MCF 10A (cell line): ENCODE measurements around the gene KCNC1. TPM values are rescaled to one million over a fixed set of nuclear protein-coding genes. Genes with fewer than 3 reads are reported as not detected.

Source experiments
- BruUV-seq: library from RNA; stranded (reverse); fragments of 400-500 nt; replicated peaks from 2 replicates; lab custom pipeline; 2021; lab: Mats Ljungman, UMichigan
- CTCF ChIA-PET: fragments of 300-600 bp; sonication (Branson Sonifier 250); formaldehyde crosslinking; extraction: SDS; loops from one replicate; lab custom pipeline; 2021; ENCODE audit warnings: antibody characterized with exemption, inconsistent platforms; lab: Yijun Ruan, JAX
- POLR2A ChIA-PET: fragments of 300-600, 350-650 bp; sonication (Branson Sonifier 250); formaldehyde crosslinking; extraction: SDS; loops from one replicate; lab custom pipeline; 2020; ENCODE audit warnings: antibody characterized with exemption, inconsistent platforms; lab: Yijun Ruan, JAX
- DNase-seq: peaks from one replicate; pipeline ENCODE4 v3.0.0-alpha.2; 2018; ENCODE audit not compliant: unreplicated experiment
- H3K27ac Mint-ChIP-seq: one replicate; pipeline ENCODE4 v1.8.0; 2022; ENCODE audit warnings: mild to moderate bottlenecking, low read depth, mixed read lengths; ENCODE audit not compliant: unreplicated experiment
- H3K27me3 Mint-ChIP-seq: one replicate; pipeline ENCODE4 v1.8.0; 2022; ENCODE audit warnings: mixed read lengths; ENCODE audit not compliant: insufficient read depth, unreplicated experiment
- H3K36me3 Mint-ChIP-seq: one replicate; pipeline ENCODE4 v1.8.0; 2022; ENCODE audit warnings: mild to moderate bottlenecking, moderate library complexity, mixed read lengths; ENCODE audit not compliant: insufficient read depth, unreplicated experiment
- H3K4me1 Mint-ChIP-seq: one replicate; pipeline ENCODE4 v1.8.0; 2022; ENCODE audit warnings: mixed read lengths; ENCODE audit not compliant: insufficient read depth, unreplicated experiment
- H3K4me3 Mint-ChIP-seq: one replicate; pipeline ENCODE4 v1.8.0; 2022; ENCODE audit warnings: mild to moderate bottlenecking, moderate library complexity, mixed read lengths; ENCODE audit not compliant: unreplicated experiment
- H3K9me3 Mint-ChIP-seq: one replicate; pipeline ENCODE4 v1.8.0; 2022; ENCODE audit warnings: mixed read lengths; ENCODE audit not compliant: unreplicated experiment
- intact Hi-C: fragments of 100-400 bp; cut with micrococcal nuclease; formaldehyde crosslinking; loops from 2 replicates; pipeline ENCODE4 v1.14.1; 2022
- total RNA-seq: library from RNA; stranded (reverse); gene quantifications from 2 replicates; pipeline ENCODE4 v1.2.3, GENCODE V29; 2022
- TF ChIP-seq, protein P1 (sequence below): fragments of 200-600 bp; IDR thresholded peaks from one replicate; pipeline ENCODE4 v1.8.0; 2022; ENCODE audit warnings: antibody characterized with exemption, mild to moderate bottlenecking; ENCODE audit not compliant: unreplicated experiment

KCNC1 gene
- total RNA-seq, 1 experiment from 2014 or later: not detected

DNA sequence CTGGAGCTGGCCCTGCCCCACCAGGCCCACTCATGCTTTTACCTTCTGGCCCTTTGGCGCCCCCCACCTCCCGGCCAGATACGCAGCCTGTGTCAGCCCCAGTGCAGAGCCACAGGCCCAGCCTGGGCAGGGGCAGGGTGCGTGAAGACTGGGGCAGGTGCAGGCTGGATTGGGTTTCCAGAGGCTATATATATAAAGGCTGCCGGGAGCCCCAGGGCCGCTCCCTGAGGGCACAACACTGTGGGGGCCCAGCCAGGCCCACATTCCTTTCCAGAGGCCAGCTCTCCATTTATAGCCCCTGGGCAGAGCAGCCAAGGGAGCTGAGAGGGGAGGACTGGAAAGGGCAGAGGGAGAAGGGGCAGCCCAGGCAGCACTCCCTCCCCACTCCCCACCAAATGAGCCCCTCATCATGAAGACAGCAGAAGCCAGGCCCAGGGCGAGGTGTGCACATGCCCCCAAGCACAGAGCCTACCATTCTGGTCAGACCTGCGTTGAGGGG, 20.2 kb upstream of the KCNC1 start:
- ChIA-PET CTCF (no interaction called here), POLR2A (interaction anchor here (0.7 kb wide), 1 partner anchor 84 kb away, joined by 3 read pairs; no protein-coding TSS in a partner anchor)
- BruUV-seq: no TSS peak
- H3K4me1 Mint-ChIP-seq: no peaks in the 10 kb centered on the region
- DNase-seq: no peak
- H3K27me3 Mint-ChIP-seq: peaks cover 10% of the 10 kb centered on the region
- intact Hi-C loops: no loop called here
- H3K4me3 Mint-ChIP-seq: no peak overlapping the region
- TF ChIP-seq, protein P1, sequence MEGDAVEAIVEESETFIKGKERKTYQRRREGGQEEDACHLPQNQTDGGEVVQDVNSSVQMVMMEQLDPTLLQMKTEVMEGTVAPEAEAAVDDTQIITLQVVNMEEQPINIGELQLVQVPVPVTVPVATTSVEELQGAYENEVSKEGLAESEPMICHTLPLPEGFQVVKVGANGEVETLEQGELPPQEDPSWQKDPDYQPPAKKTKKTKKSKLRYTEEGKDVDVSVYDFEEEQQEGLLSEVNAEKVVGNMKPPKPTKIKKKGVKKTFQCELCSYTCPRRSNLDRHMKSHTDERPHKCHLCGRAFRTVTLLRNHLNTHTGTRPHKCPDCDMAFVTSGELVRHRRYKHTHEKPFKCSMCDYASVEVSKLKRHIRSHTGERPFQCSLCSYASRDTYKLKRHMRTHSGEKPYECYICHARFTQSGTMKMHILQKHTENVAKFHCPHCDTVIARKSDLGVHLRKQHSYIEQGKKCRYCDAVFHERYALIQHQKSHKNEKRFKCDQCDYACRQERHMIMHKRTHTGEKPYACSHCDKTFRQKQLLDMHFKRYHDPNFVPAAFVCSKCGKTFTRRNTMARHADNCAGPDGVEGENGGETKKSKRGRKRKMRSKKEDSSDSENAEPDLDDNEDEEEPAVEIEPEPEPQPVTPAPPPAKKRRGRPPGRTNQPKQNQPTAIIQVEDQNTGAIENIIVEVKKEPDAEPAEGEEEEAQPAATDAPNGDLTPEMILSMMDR: no peak
- no peaks in the 10 kb centered on the region for H3K36me3 Mint-ChIP-seq
- H3K27ac Mint-ChIP-seq: no peak overlapping the region
- no peaks in the 10 kb centered on the region for H3K9me3 Mint-ChIP-seq

DNA sequence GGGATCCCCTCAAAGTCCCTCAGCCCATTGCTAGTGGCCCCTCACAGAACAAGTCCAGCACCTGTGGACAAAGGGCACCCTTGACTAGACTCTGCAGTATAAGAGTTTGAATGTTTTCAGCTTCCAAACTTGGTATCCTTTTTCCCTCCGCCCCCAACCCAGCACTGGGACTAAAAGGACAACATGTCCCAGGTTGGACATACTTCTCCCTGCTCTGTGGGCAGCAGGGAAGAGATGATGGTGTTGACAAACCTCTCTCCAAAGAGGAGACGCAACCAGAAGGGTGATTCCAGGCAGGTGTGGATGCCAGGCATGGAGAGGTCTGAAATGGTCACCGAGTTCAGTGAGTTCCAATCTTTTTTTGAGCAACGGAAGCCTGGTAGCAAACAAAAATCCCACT, 19.7 kb upstream of the KCNC1 start:
- ChIA-PET CTCF (interaction anchor here (0.6 to 2.6 kb wide), 2 partner anchors 16 to 1343 kb away, joined by 4 to 17 read pairs; no protein-coding TSS in a partner anchor), POLR2A (interaction anchor here (0.7 kb wide), 1 partner anchor 84 kb away, joined by 3 read pairs; no protein-coding TSS in a partner anchor)
- Mint-ChIP-seq H3K4me3 (no peak overlapping the region), H3K4me1 (no peaks in the 10 kb centered on the region), H3K9me3 (no peaks in the 10 kb centered on the region), H3K27me3 (peaks cover 10% of the 10 kb centered on the region), H3K27ac (no peak overlapping the region), H3K36me3 (no peaks in the 10 kb centered on the region)
- BruUV-seq: no TSS peak
- intact Hi-C loops: no loop called here
- no peak for DNase-seq
- TF ChIP-seq, protein P1: no peak

DNA sequence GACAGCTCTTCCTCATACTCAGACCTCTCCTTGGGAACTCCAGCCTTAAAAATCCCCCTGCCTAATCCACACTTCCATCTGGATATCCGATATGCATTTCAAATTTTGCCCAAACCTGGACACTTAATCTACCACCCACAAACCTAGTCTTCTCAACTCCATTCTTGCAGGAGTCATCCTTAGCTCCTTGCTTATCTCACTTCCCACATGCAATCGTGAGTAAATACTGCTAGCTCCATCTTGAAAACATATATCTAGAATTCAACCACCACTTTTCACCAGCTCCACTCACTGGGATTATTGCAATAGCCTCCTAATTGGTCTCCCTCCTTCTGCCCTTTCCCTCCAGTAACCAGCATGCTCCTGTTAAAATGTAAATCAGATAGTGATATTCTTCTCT, 17.8 kb upstream of the KCNC1 start:
- H3K9me3 Mint-ChIP-seq: no peaks in the 10 kb centered on the region
- DNase-seq: no peak
- no peaks in the 10 kb centered on the region for H3K4me1 Mint-ChIP-seq
- H3K4me3 Mint-ChIP-seq: no peak overlapping the region
- no peaks in the 10 kb centered on the region for H3K36me3 Mint-ChIP-seq
- no peak overlapping the region for H3K27ac Mint-ChIP-seq
- intact Hi-C loops: no loop called here
- ChIA-PET CTCF (interaction anchor here (2.6 kb wide), 1 partner anchor 14 kb away, joined by 17 read pairs; no protein-coding TSS in a partner anchor), POLR2A (no interaction called here)
- no TSS peak for BruUV-seq
- TF ChIP-seq, protein P1: no peak
- H3K27me3 Mint-ChIP-seq: peaks cover 10% of the 10 kb centered on the region

DNA sequence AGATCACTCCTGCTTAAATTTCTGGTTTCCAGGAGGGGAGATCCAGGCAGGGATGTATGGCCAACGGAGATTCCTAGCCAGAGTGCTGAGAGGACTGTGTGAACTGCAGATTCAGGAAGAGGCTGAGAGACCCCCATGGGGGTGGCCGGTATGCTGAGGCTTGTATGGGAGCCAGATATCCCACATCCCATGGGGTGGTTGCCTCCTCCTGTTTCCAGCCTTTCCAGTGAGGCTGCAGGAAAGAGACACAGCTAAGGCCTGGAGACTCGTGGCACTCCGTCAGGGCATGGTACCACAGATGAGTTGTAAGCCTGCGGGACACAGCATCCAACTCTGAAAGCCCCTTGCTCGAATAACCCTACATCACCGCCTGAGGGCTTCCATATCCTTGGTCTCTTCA, 16.6 kb upstream of the KCNC1 start:
- H3K27me3 Mint-ChIP-seq: peaks cover 21% of the 10 kb centered on the region
- no peak overlapping the region for H3K27ac Mint-ChIP-seq
- ChIA-PET CTCF (no interaction called here), POLR2A (no interaction called here)
- no peaks in the 10 kb centered on the region for H3K36me3 Mint-ChIP-seq
- no peak for DNase-seq
- TF ChIP-seq, protein P1: no peak
- no peak overlapping the region for H3K4me3 Mint-ChIP-seq
- intact Hi-C loops: no loop called here
- BruUV-seq: no TSS peak
- no peaks in the 10 kb centered on the region for H3K4me1 Mint-ChIP-seq
- no peaks in the 10 kb centered on the region for H3K9me3 Mint-ChIP-seq
